Calu3 (cell line): ENCODE results near the gene HSD3B7. TPM values are rescaled to one million over a fixed set of nuclear protein-coding genes. Genes with fewer than 3 reads are reported as not detected.

ENCODE experiments used
- BruUV-seq: library from RNA; stranded (reverse); fragments of 400-500 nt; replicated peaks from 2 replicates; lab custom pipeline; 2021; lab: Mats Ljungman, UMichigan
- CTCF ChIA-PET: fragments of 300-600 bp; sonication (Branson Sonifier 250); formaldehyde crosslinking; loops from one replicate; lab custom pipeline; 2022; ENCODE audit warnings: antibody characterized with exemption; lab: Charles Lee
- DNase-seq: peaks from one replicate; pipeline ENCODE4 v3.0.0; 2022
- H3K27ac Mint-ChIP-seq: one replicate; pipeline ENCODE4 v1.8.0; 2022; ENCODE audit warnings: mixed read lengths; ENCODE audit not compliant: unreplicated experiment
- H3K27me3 Mint-ChIP-seq: one replicate; pipeline ENCODE4 v1.8.0; 2022; ENCODE audit warnings: mixed read lengths; ENCODE audit not compliant: unreplicated experiment
- H3K36me3 Mint-ChIP-seq: one replicate; pipeline ENCODE4 v1.8.0; 2022; ENCODE audit warnings: mild to moderate bottlenecking, moderate library complexity, mixed read lengths; ENCODE audit not compliant: insufficient read depth, unreplicated experiment
- H3K4me1 Mint-ChIP-seq: one replicate; pipeline ENCODE4 v1.8.0; 2022; ENCODE audit warnings: mild to moderate bottlenecking, low read depth, mixed read lengths; ENCODE audit not compliant: unreplicated experiment
- H3K4me3 Mint-ChIP-seq: one replicate; pipeline ENCODE4 v1.8.0; 2022; ENCODE audit warnings: mild to moderate bottlenecking, low read depth, moderate library complexity, mixed read lengths; ENCODE audit not compliant: unreplicated experiment
- H3K9me3 Mint-ChIP-seq: one replicate; pipeline ENCODE4 v1.8.0; 2022; ENCODE audit warnings: low read depth, mixed read lengths; ENCODE audit not compliant: unreplicated experiment
- intact Hi-C: fragments of 100-400 bp; cut with micrococcal nuclease; formaldehyde crosslinking; loops from one replicate; pipeline ENCODE4 v1.10.0; 2022; ENCODE audit not compliant: unreplicated experiment
- total RNA-seq: library from RNA; stranded (reverse); gene quantifications from 2 replicates; pipeline ENCODE4 v1.2.3, GENCODE V29; 2022
- TF ChIP-seq, protein P1 (sequence below): fragments of 200-600 bp; IDR thresholded peaks from one replicate; pipeline ENCODE4 v1.8.0; 2022; ENCODE audit warnings: antibody characterized with exemption; ENCODE audit not compliant: unreplicated experiment

Gene HSD3B7
- total RNA-seq, 1 experiment from 2014 or later: 25.3 TPM

DNA sequence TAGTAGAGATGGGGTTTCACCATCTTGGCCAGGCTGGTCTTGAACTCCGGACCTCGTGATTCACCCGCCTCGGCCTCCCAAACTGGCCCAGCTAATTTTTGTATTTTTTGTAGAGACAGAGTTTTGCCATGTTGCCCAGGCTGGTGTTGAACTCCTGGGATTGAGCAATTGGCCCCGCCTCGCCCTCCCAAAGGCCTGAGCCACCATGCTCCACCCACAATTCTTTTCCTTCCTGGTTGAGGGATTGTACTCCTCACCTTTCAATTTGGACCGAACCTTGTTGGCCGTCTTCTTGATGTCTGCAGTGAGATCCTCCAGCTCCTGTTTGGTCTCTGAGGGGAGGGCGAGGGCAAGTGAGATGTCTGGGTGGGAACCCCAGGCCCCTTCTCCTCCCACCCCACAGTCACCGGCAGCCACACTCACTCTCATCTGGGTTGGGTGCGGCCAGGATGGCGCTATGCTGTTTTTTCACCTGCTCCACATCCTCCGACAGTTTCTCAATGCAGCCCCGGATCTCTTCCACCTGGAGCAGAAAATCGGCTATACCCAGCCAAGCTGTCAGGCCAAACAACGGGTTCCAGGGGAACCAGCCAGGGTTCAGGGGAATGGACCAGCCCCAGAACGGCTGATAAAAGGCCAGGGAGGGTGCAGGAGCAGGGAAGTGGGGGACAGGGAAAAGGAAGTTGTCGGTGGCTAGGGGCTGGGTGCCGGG is 15.8 kb downstream of the HSD3B7 start:
- intact Hi-C loops: no loop called here
- CTCF ChIA-PET: interaction anchor here (0.5 kb wide), 1 partner anchor 296 kb away, joined by 3 read pairs; no protein-coding TSS in a partner anchor
- Mint-ChIP-seq H3K9me3 (no peaks in the 10 kb centered on the region), H3K27ac (no peak overlapping the region), H3K4me1 (peaks cover 25% of the 10 kb centered on the region), H3K36me3 (peaks cover 19% of the 10 kb centered on the region), H3K27me3 (peaks cover 49% of the 10 kb centered on the region), H3K4me3 (no peak overlapping the region)
- no peak for DNase-seq
- TF ChIP-seq, protein P1, sequence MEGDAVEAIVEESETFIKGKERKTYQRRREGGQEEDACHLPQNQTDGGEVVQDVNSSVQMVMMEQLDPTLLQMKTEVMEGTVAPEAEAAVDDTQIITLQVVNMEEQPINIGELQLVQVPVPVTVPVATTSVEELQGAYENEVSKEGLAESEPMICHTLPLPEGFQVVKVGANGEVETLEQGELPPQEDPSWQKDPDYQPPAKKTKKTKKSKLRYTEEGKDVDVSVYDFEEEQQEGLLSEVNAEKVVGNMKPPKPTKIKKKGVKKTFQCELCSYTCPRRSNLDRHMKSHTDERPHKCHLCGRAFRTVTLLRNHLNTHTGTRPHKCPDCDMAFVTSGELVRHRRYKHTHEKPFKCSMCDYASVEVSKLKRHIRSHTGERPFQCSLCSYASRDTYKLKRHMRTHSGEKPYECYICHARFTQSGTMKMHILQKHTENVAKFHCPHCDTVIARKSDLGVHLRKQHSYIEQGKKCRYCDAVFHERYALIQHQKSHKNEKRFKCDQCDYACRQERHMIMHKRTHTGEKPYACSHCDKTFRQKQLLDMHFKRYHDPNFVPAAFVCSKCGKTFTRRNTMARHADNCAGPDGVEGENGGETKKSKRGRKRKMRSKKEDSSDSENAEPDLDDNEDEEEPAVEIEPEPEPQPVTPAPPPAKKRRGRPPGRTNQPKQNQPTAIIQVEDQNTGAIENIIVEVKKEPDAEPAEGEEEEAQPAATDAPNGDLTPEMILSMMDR: no peak
- BruUV-seq: no TSS peak

- H3K4me3 Mint-ChIP-seq: no peak overlapping the region
- intact Hi-C loops: no loop called here
- DNase-seq: no peak
- peaks cover 15% of the 10 kb centered on the region for H3K36me3 Mint-ChIP-seq
- H3K27ac Mint-ChIP-seq: no peak overlapping the region
- TF ChIP-seq, protein P1: no peak
- H3K9me3 Mint-ChIP-seq: no peaks in the 10 kb centered on the region
- H3K27me3 Mint-ChIP-seq: peaks cover 58% of the 10 kb centered on the region
- CTCF ChIA-PET: interaction anchor here (0.6 to 0.7 kb wide), 2 partner anchors 9 to 303 kb away, joined by 3 read pairs; partner anchors contain the start of gene SRCAP
- no TSS peak for BruUV-seq
- H3K4me1 Mint-ChIP-seq: peaks cover 25% of the 10 kb centered on the region
Observed at GRCh38 chr16:31001507-31002249, 16.7 kb downstream of the HSD3B7 start.

GRCh38 chr16:31002250-31002700 is 17.3 kb downstream of the HSD3B7 start:
- Mint-ChIP-seq H3K4me3 (no peak overlapping the region), H3K27ac (no peak overlapping the region), H3K36me3 (peaks cover 9% of the 10 kb centered on the region), H3K9me3 (no peaks in the 10 kb centered on the region), H3K4me1 (peaks cover 24% of the 10 kb centered on the region), H3K27me3 (peaks cover 64% of the 10 kb centered on the region)
- intact Hi-C loops: no loop called here
- no TSS peak for BruUV-seq
- TF ChIP-seq, protein P1: no peak
- CTCF ChIA-PET: interaction anchor here (0.6 to 0.9 kb wide), 4 partner anchors 9 to 303 kb away, joined by 3 to 4 read pairs (median 4); partner anchors contain the start of gene SRCAP
- DNase-seq: no peak

DNA sequence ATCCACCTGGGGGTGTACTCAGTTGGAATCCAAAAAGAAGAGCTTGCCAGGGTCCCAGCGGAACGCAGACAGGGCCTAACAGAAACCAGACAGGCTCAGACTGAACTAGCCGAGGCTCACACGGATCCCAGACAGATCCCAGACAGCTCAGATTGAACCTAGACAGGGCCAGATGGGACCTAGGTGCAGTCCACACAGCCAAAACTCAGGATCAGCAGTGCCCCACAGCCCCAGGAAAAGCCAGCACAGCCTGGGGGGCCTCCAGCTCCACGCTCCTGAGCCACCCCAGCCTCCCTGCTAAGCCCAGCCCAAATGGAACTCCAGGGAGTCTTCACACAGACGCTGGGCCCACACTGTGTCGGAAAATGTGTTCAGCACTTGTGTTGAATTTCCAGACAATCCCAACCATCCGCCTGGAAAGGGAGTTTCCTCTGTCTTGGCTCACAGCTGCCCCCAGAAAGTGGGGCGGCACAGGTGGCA is 17.9 kb downstream of the HSD3B7 start:
- TF ChIP-seq, protein P1: no peak
- BruUV-seq: no TSS peak
- H3K4me3 Mint-ChIP-seq: no peak overlapping the region
- CTCF ChIA-PET: interaction anchor here (0.6 to 0.9 kb wide), 2 partner anchors 11 to 175 kb away, joined by 4 read pairs; no protein-coding TSS in a partner anchor
- DNase-seq: no peak
- H3K27me3 Mint-ChIP-seq: peaks cover 70% of the 10 kb centered on the region
- no peak overlapping the region for H3K27ac Mint-ChIP-seq
- H3K36me3 Mint-ChIP-seq: peaks cover 4% of the 10 kb centered on the region
- intact Hi-C loops: no loop called here
- H3K4me1 Mint-ChIP-seq: peaks cover 20% of the 10 kb centered on the region
- no peaks in the 10 kb centered on the region for H3K9me3 Mint-ChIP-seq
